GM23248 (cell line): Measurements from ENCODE around the gene ATRAID. TPM values are rescaled to one million over a fixed set of nuclear protein-coding genes. Genes with fewer than 3 reads are reported as not detected.

Source experiments
- DNase-seq: peaks from one replicate; pipeline ENCODE4 v3.0.0-alpha.2; 2015
- H2AFZ ChIP-seq: fragments of 200-600 bp; sonication (generic); 2 replicates; pipeline ENCODE4 v1.6.1; 2016; ENCODE audit warnings: antibody characterized with exemption
- H3F3A ChIP-seq: fragments of 200-600 bp; sonication (generic); 2 replicates; pipeline ENCODE4 v1.6.1; 2016; ENCODE audit warnings: mild to moderate bottlenecking, antibody characterized with exemption, mixed run types; ENCODE audit not compliant: insufficient read depth
- H3K27ac ChIP-seq: fragments of 200-600 bp; sonication (generic); 2 replicates; pipeline ENCODE4 v1.5.1; 2016; ENCODE audit warnings: mild to moderate bottlenecking
- H3K27me3 ChIP-seq: fragments of 200-600 bp; sonication (generic); replicated peaks from 2 replicates; pipeline ENCODE4 v1.6.1; 2016; ENCODE audit warnings: mild to moderate bottlenecking; ENCODE audit not compliant: insufficient read depth
- H3K36me3 ChIP-seq: fragments of 200-600 bp; sonication (generic); 2 replicates; pipeline ENCODE4 v1.6.1; 2016; ENCODE audit warnings: low read depth, mild to moderate bottlenecking
- H3K4me1 ChIP-seq: fragments of 200-600 bp; sonication (generic); 2 replicates; pipeline ENCODE4 v1.6.1; 2016; ENCODE audit warnings: mild to moderate bottlenecking; ENCODE audit not compliant: insufficient read depth
- H3K4me2 ChIP-seq: fragments of 200-600 bp; sonication (generic); one replicate; pipeline ENCODE4 v1.6.1; 2016; ENCODE audit warnings: mild to moderate bottlenecking; ENCODE audit not compliant: unreplicated experiment
- H3K4me3 ChIP-seq: fragments of 200-600 bp; sonication (generic); 2 replicates; pipeline ENCODE4 v1.5.1; 2016; ENCODE audit warnings: mild to moderate bottlenecking
- H3K79me2 ChIP-seq: fragments of 200-600 bp; sonication (generic); 2 replicates; pipeline ENCODE4 v1.6.1; 2016; ENCODE audit warnings: mild to moderate bottlenecking; ENCODE audit not compliant: insufficient read depth
- H3K9ac ChIP-seq: fragments of 200-600 bp; sonication (generic); 2 replicates; pipeline ENCODE4 v1.6.1; 2016; ENCODE audit warnings: mild to moderate bottlenecking
- H3K9me2 ChIP-seq: fragments of 200-600 bp; sonication (generic); 2 replicates; pipeline ENCODE4 v1.6.1; 2016; ENCODE audit warnings: mixed run types, mild to moderate bottlenecking, moderate library complexity; ENCODE audit not compliant: insufficient read depth
- H3K9me3 ChIP-seq: fragments of 200-600 bp; sonication (generic); one replicate; pipeline ENCODE4 v1.6.1; 2017; ENCODE audit warnings: low read depth
- H4K20me1 ChIP-seq: fragments of 200-600 bp; sonication (generic); 2 replicates; pipeline ENCODE4 v1.6.0; 2016; ENCODE audit not compliant: insufficient read depth
- EZH2 ChIP-seq: fragments of 200-600 bp; sonication (generic); IDR thresholded peaks from 2 replicates; pipeline ENCODE4 v1.6.1; 2018; ENCODE audit warnings: antibody characterized with exemption, mild to moderate bottlenecking; ENCODE audit not compliant: insufficient read depth, poor library complexity, severe bottlenecking
- EZH2phosphoT487 ChIP-seq: fragments of 200-600 bp; sonication (generic); IDR thresholded peaks from 2 replicates; pipeline ENCODE4 v1.6.1; 2018; ENCODE audit warnings: antibody characterized with exemption, moderate library complexity, mild to moderate bottlenecking, low read depth; ENCODE audit not compliant: insufficient read depth
- WGBS, 2 experiments: methylation state at CpG; one replicate each; pipeline ENCODE4 v1.1.6; 2015 to 2017; ENCODE audit warnings: low lambda C conversion rate in 2 of 2, low coverage in 1 of 2; ENCODE audit errors: missing lambda C conversion rate in 2 of 2; 5-methylcytosine and 5-hydroxymethylcytosine counted together
- in situ Hi-C: fragments of 300-500 bp; cut with MboI; formaldehyde crosslinking; loops from 2 replicates; pipeline ENCODE4 v1.15.0; 2020
- polyA plus RNA-seq: library from polyadenylated mRNA; unstranded; fragments of >200 nt; fragmentation: Nextera tagmentation; extraction: Ambion mirVana; gene quantifications from 2 replicates; pipeline ENCODE4 v1.2.1, GENCODE V29; 2016
- total RNA-seq: library from RNA; depleted of rRNA; stranded (reverse); fragments of >200 nt; shearing (Covaris generic); gene quantifications from 2 replicates; pipeline ENCODE4 v1.2.3, GENCODE V29; 2014

ATRAID gene
- total and polyA plus RNA-seq, 2 experiments from 2014 or later, result 214 to 304 TPM

DNA sequence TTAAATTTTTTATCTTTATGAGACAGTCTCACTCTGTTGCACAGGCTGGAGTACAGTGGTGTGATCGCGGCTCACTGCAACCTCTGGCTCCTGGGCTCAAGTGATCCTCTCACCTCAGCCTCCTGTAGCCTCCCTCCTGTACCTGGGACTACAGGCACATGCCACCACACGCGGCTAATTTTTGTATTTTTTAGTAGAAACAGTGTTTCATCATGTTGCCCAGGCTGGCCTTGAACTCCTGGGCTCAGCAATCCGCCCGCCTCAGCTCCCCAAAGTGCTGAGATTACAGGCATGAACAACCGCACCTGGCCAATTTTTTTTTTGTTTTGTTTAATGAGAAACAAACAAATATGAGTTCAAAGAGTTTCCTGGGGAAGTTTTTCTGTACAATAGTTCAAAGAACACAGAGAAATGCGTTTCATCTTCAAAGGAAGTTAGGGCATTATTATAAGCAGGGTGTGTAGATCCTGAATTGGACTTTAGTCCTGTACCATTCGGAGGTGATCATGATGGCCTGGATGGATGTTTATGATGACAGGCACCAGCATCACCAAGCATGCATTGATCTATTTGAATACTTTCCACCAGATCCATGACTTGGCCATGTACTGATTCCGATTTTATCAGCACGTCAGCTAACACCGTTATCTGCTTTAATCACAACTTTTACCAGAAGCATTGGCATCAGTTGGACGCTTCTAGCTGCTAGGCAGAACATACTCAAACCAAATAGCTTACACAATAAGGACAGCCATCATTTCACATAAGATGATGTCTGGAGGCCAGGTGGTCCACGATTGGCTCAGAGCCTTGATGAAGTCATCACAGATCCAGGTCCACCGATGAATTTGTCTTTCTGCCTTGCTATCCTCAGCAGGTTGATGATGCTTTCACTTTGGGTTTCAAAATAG lies 34.1 kb upstream of the ATRAID start:
- H3K27ac ChIP-seq, result no peak overlapping the region
- H3K4me1 ChIP-seq, result peaks cover 19% of the 10 kb centered on the region
- no peak overlapping the region for H3K4me3 ChIP-seq
- H2AFZ ChIP-seq, result no peak overlapping the region
- H3F3A ChIP-seq, result peaks cover 20% of the 10 kb centered on the region
- H3K36me3 ChIP-seq, result no peaks in the 10 kb centered on the region
- DNase-seq, result no peak
- no peak overlapping the region for H3K9ac ChIP-seq
- H3K9me3 ChIP-seq, result no peaks in the 10 kb centered on the region
- in situ Hi-C loops, result no loop called here
- H3K4me2 ChIP-seq, result no peak overlapping the region
- no peak for TF ChIP-seq EZH2phosphoT487
- no peak for TF ChIP-seq EZH2
- H3K9me2 ChIP-seq, result no peaks in the 10 kb centered on the region
- 76 to 81% methylated on average over 15 of the region's 15 CpGs for WGBS, 2 experiments
- no peaks in the 10 kb centered on the region for H4K20me1 ChIP-seq
- peaks cover 35% of the 10 kb centered on the region for H3K27me3 ChIP-seq
- H3K79me2 ChIP-seq, result no peaks in the 10 kb centered on the region

DNA sequence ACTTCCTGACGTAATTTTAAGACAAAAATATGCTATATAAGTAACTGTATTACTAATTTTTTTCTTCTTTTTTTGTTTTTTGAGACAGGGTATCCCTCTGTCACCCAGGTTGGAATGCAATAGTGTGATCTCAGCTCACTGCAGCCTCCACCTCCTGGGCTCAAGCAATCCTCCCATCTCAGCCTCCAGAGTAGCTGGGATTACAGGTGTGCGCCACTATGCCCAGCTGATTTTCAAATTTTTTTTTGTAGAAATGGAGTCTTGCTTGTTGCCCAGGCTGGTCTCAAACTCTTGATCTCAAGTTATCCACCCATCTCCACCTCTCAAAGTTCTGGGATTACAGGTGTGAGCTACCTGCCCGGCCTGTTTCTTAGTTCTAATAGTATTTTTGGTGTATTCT lies 33.4 kb upstream of the ATRAID start:
- in situ Hi-C loops, result no loop called here
- H3K4me3 ChIP-seq, result no peak overlapping the region
- no peak for DNase-seq

DNA sequence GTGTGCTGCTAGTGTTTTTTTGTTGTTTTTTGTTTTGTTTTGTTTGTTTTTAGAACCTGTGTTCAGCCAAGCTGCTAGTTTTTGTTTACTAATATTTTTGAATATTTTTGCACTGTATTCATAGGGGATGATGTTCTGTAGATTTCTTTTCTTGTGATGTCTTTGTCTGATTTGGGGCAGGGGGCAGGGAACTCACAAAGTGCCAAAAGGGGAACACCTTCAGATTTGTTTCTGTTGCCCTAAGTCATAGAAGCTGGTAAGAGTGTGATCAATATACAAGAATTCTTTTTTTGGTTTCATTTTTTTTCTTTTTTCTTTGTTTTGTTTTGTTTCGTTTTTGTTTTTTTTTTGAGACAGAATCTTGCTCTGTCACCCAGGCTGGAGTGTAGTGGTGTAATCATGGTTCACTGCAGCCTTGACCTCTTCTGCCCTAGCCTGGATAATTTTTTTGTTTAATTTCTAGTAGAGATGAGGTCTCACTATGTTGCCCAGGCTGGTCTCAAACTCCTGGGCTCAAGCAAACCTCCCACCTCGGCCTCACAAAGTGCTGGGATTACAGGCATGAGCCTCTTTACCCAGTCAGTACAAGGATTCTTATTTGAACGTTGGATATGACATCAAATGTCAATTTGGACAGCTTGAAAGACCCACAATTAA lies 32.4 kb upstream of the ATRAID start:
- Histone ChIP-seq H3F3A (peaks cover 29% of the 10 kb centered on the region), H3K4me1 (peaks cover 26% of the 10 kb centered on the region), H3K4me2 (no peak overlapping the region), H2AFZ (no peak overlapping the region), H3K79me2 (no peaks in the 10 kb centered on the region), H4K20me1 (no peaks in the 10 kb centered on the region), H3K9me3 (no peaks in the 10 kb centered on the region), H3K9ac (no peak overlapping the region), H3K9me2 (no peaks in the 10 kb centered on the region), H3K4me3 (no peak overlapping the region), H3K27me3 (peaks cover 17% of the 10 kb centered on the region), H3K27ac (no peak overlapping the region), H3K36me3 (no peaks in the 10 kb centered on the region)
- TF ChIP-seq EZH2phosphoT487 (no peak), EZH2 (no peak)
- WGBS, 2 experiments, result 39 to 43% methylated on average over 3 of the region's 3 CpGs
- DNase-seq, result no peak
- in situ Hi-C loops, result no loop called here

More for the DNA sequence above, 33.4 kb upstream of the ATRAID start:
- no peaks in the 10 kb centered on the region for H3K9me3 ChIP-seq
- H3K79me2 ChIP-seq, result no peaks in the 10 kb centered on the region
- TF ChIP-seq EZH2phosphoT487 (no peak), EZH2 (no peak)
- peaks cover 26% of the 10 kb centered on the region for H3F3A ChIP-seq
- H2AFZ ChIP-seq, result no peak overlapping the region
- H3K9me2 ChIP-seq, result no peaks in the 10 kb centered on the region
- H3K27me3 ChIP-seq, result peaks cover 27% of the 10 kb centered on the region
- H3K9ac ChIP-seq, result no peak overlapping the region
- H3K27ac ChIP-seq, result no peak overlapping the region
- no peaks in the 10 kb centered on the region for H3K36me3 ChIP-seq
- H3K4me2 ChIP-seq, result no peak overlapping the region
- H4K20me1 ChIP-seq, result no peaks in the 10 kb centered on the region
- peaks cover 25% of the 10 kb centered on the region for H3K4me1 ChIP-seq
- 82 to 83% methylated on average over 3 of the region's 3 CpGs for WGBS, 2 experiments

DNA sequence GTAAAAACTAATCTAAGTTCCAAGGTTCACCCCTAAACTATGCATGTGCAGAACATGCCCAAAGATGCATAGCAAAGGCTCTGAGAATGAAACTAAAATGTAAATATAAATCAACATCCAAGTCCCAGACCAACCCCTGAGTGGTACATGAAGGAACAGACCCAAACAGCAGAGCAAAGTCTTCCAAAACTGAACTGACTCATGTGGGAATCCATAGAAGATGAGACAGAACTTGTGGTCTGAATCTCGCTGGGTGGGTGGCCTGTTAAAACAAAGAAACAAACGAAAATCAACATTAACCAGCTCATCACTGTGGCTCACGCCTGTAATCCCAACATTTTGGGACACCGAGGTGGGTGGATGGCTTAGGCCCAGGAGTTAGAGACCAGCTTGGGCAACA lies 29.5 kb upstream of the ATRAID start:
- Histone ChIP-seq H3F3A (peaks cover 51% of the 10 kb centered on the region), H3K4me3 (no peak overlapping the region), H2AFZ (no peak overlapping the region), H3K9me2 (no peaks in the 10 kb centered on the region), H4K20me1 (no peaks in the 10 kb centered on the region), H3K4me2 (peak overlapping the region; percentile 46), H3K27me3 (peaks cover 5% of the 10 kb centered on the region; the same call in 1 of the 2 replicates), H3K79me2 (no peaks in the 10 kb centered on the region), H3K9me3 (no peaks in the 10 kb centered on the region), H3K36me3 (no peaks in the 10 kb centered on the region), H3K4me1 (peaks cover 45% of the 10 kb centered on the region), H3K9ac (no peak overlapping the region), H3K27ac (peak overlapping the region; percentile 55)
- peak; percentile 79 for DNase-seq
- WGBS, 2 experiments, result 30 to 34% methylated on average over 4 of the region's 4 CpGs
- no peak for TF ChIP-seq EZH2phosphoT487
- TF ChIP-seq EZH2, result no peak
- in situ Hi-C loops, result no loop called here
